Measurements from ENCODE around the gene ETNK1.
"Not testable (repeated sequence)": the region's sequence is repeated elsewhere in the genome, so short reads cannot be mapped to it uniquely, and the experiment has no call there.

ETNK1 gene

DNA sequence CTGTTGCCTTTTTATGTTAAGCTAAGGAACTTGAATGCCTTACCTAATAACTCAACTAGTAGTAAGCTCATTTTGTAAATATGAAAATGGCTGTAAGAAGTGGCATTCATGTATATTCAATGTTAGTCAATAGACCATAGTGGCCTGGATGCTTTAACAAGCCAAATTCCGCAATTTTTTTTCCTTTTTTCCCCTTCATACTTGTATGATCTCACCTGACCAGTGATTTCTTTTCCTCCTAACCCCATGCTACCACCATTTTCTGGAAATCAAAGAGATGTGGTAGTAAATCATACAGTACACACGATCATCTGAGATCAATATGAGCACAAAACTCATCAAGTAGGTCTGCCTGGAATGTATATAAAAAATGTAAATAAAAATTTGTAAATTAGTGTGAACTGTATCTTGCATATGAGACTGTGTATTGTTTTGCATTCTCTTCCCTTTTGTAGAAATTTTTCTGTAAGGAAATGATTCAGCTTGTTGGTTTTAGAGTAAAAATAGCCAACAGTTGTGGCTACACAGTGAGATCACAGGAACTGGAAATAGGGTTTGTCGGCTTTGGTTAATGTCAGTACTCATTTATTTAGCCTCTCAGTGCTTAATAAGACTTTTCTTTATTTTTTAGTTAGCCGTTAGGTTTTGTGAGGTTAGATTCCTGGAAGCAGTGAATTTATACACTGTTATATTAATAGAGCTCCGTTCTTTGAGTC lies 62.5 kb downstream of the ETNK1 start:
- no peaks in the 10 kb centered on the region for H3K79me1 ChIP-seq (replicated peaks; ENCODE audit: low read length, poor library complexity, severe bottlenecking)
- 80% methylated on average over 1 of the region's 5 CpGs for WGBS
- peaks cover 4% of the 10 kb centered on the region for H3K9me3 ChIP-seq (ENCODE audit: control insufficient read depth, low read length)
- H2BK15ac ChIP-seq (ENCODE audit: low read depth, poor library complexity, severe bottlenecking), result no peak overlapping the region
- no peak overlapping the region for H2BK12ac ChIP-seq (ENCODE audit: low read length in 2 of 2)
- H4K8ac ChIP-seq (ENCODE audit: low read length), result no peak overlapping the region
- peaks cover 0 to 20% of the 10 kb centered on the region in 2 experiments for H3K36me3 ChIP-seq (ENCODE audit: control insufficient read depth in 1 of 2, insufficient read depth in 2 of 2, low read depth in 1 of 2, low read length in 2 of 2)
- no peak overlapping the region for H3K14ac ChIP-seq (ENCODE audit: low read length in 2 of 2)
- H3K4me3 ChIP-seq (ENCODE audit: insufficient read depth in 1 of 2, low read depth in 1 of 2, low read length in 2 of 2), result no peak overlapping the region
- H2AFZ ChIP-seq (ENCODE audit: low read depth, low read length), result no peak overlapping the region
- H3K4ac ChIP-seq (ENCODE audit: low read depth in 1 of 2, low read length in 2 of 2), result no peak overlapping the region
- no peak overlapping the region for H3K4me2 ChIP-seq (ENCODE audit: low read length, poor library complexity, severe bottlenecking)
- H2AK5ac ChIP-seq (ENCODE audit: low read length, severe bottlenecking), result no peak overlapping the region
- no peaks in the 10 kb centered on the region for H3K27me3 ChIP-seq (ENCODE audit: control insufficient read depth in 1 of 2, insufficient read depth in 1 of 2, low read length in 2 of 2)
- H4K91ac ChIP-seq (ENCODE audit: low read length), result no peak overlapping the region
- peak overlapping the region; percentile 49 for H3K27ac ChIP-seq (ENCODE audit: low read length, poor library complexity, severe bottlenecking)
- no peak overlapping the region for H3K18ac ChIP-seq (ENCODE audit: low read depth in 1 of 2, low read length in 2 of 2)
- no peak overlapping the region for H2BK5ac ChIP-seq (ENCODE audit: low read depth, low read length, poor library complexity, severe bottlenecking)
- DNase-seq, result peak; percentile 74
- no peaks in the 10 kb centered on the region for H3K4me1 ChIP-seq (ENCODE audit: control insufficient read depth, insufficient read depth, low read depth, low read length)
- H3K23ac ChIP-seq (ENCODE audit: low read length in 2 of 2), result no peak overlapping the region
- H2BK120ac ChIP-seq (ENCODE audit: low read depth, low read length), result no peak overlapping the region
- H3K9ac ChIP-seq (ENCODE audit: low read length), result peak overlapping the region; percentile 38

DNA sequence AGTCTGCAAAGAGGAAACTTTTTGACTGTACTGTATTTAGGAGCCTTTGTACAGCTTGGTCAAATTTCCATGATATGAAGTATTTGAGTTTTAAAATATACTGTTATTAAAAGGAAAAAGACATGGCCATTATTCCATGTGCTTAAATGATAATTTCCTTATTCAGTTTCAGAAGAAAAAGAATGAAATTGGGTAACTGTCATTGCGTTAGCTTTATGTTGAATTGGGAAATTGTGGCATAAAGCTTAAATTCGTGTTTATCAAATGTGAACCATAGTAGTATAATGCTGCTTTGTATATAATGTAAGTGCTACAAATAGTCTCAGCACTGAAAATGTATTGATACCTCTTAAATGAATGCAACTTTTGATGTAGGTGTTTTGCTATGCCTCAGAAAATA lies 64.9 kb downstream of the ETNK1 start:
- Histone ChIP-seq H2AK5ac (ENCODE audit: low read length, severe bottlenecking) (no peak overlapping the region), H2BK120ac (ENCODE audit: low read depth, low read length) (no peak overlapping the region), H4K8ac (ENCODE audit: low read length) (no peak overlapping the region), H3K23ac (ENCODE audit: low read length in 2 of 2) (no peak overlapping the region), H3K4ac (ENCODE audit: low read depth in 1 of 2, low read length in 2 of 2) (no peak overlapping the region), H3K18ac (ENCODE audit: low read depth in 1 of 2, low read length in 2 of 2) (no peak overlapping the region), H3K79me1 (replicated peaks; ENCODE audit: low read length, poor library complexity, severe bottlenecking) (peaks cover 2% of the 10 kb centered on the region), H2BK12ac (ENCODE audit: low read length in 2 of 2) (no peak overlapping the region), H2BK5ac (ENCODE audit: low read depth, low read length, poor library complexity, severe bottlenecking) (no peak overlapping the region), H2AFZ (ENCODE audit: low read depth, low read length) (no peak overlapping the region), H3K27ac (ENCODE audit: low read length, poor library complexity, severe bottlenecking) (no peak overlapping the region), H4K91ac (ENCODE audit: low read length) (no peak overlapping the region), H3K9me3 (ENCODE audit: control insufficient read depth, low read length) (peaks cover 4% of the 10 kb centered on the region), H3K27me3 (ENCODE audit: control insufficient read depth in 1 of 2, insufficient read depth in 1 of 2, low read length in 2 of 2) (no peaks in the 10 kb centered on the region), H2BK15ac (ENCODE audit: low read depth, poor library complexity, severe bottlenecking) (no peak overlapping the region), H3K4me2 (ENCODE audit: low read length, poor library complexity, severe bottlenecking) (no peak overlapping the region), H3K9ac (ENCODE audit: low read length) (no peak overlapping the region), H3K14ac (ENCODE audit: low read length in 2 of 2) (no peak overlapping the region), H3K36me3 (ENCODE audit: control insufficient read depth in 1 of 2, insufficient read depth in 2 of 2, low read depth in 1 of 2, low read length in 2 of 2) (peaks cover 7 to 20% of the 10 kb centered on the region in 2 experiments), H3K4me3 (ENCODE audit: insufficient read depth in 1 of 2, low read depth in 1 of 2, low read length in 2 of 2) (no peak overlapping the region), H3K4me1 (ENCODE audit: control insufficient read depth, insufficient read depth, low read depth, low read length) (no peaks in the 10 kb centered on the region)
- DNase-seq, result no peak
- WGBS, result 100% methylated on average over 1 of the region's 2 CpGs

DNA sequence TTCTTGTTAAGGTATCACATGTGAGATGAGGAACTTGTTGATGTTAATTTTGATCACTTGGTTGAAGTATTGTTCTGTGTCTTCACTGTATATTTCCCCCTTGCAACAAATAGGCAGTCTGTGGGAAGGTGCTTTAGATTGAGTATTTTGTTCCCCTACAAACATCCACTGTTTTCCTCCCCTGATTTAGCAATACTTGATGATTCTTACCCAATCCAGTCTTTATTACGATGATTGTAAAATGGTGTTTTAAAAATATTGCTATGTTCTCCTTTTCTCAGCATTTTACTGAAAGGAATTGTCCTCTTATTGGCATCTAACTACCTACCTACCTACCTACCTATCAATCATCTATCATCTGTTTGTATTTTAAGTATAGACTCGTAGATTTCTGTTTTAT lies 66.3 kb downstream of the ETNK1 start:
- H3K4me2 ChIP-seq (ENCODE audit: low read length, poor library complexity, severe bottlenecking), result no peak overlapping the region
- no peak overlapping the region for H4K91ac ChIP-seq (ENCODE audit: low read length)
- no peak overlapping the region for H3K4me3 ChIP-seq (ENCODE audit: insufficient read depth in 1 of 2, low read depth in 1 of 2, low read length in 2 of 2)
- no peak overlapping the region for H3K14ac ChIP-seq (ENCODE audit: low read length in 2 of 2)
- no peaks in the 10 kb centered on the region for H3K4me1 ChIP-seq (ENCODE audit: control insufficient read depth, insufficient read depth, low read depth, low read length)
- no peak overlapping the region for H3K23ac ChIP-seq (ENCODE audit: low read length in 2 of 2)
- no peak overlapping the region for H3K27ac ChIP-seq (ENCODE audit: low read length, poor library complexity, severe bottlenecking)
- H3K4ac ChIP-seq (ENCODE audit: low read depth in 1 of 2, low read length in 2 of 2), result no peak overlapping the region
- H3K9me3 ChIP-seq (ENCODE audit: control insufficient read depth, low read length), result peaks cover 4% of the 10 kb centered on the region
- no peak overlapping the region for H3K18ac ChIP-seq (ENCODE audit: low read depth in 1 of 2, low read length in 2 of 2)
- H2BK120ac ChIP-seq (ENCODE audit: low read depth, low read length), result no peak overlapping the region
- H2BK15ac ChIP-seq (ENCODE audit: low read depth, poor library complexity, severe bottlenecking), result no peak overlapping the region
- H4K8ac ChIP-seq (ENCODE audit: low read length), result no peak overlapping the region
- no peak overlapping the region for H2AK5ac ChIP-seq (ENCODE audit: low read length, severe bottlenecking)
- no peaks in the 10 kb centered on the region for H3K27me3 ChIP-seq (ENCODE audit: control insufficient read depth in 1 of 2, insufficient read depth in 1 of 2, low read length in 2 of 2)
- peaks cover 2% of the 10 kb centered on the region for H3K79me1 ChIP-seq (replicated peaks; ENCODE audit: low read length, poor library complexity, severe bottlenecking)
- no peak for DNase-seq
- H2BK5ac ChIP-seq (ENCODE audit: low read depth, low read length, poor library complexity, severe bottlenecking), result no peak overlapping the region
- H3K36me3 ChIP-seq (ENCODE audit: control insufficient read depth in 1 of 2, insufficient read depth in 2 of 2, low read depth in 1 of 2, low read length in 2 of 2), result peaks cover 7 to 13% of the 10 kb centered on the region in 2 experiments
- no peak overlapping the region for H2AFZ ChIP-seq (ENCODE audit: low read depth, low read length)
- H2BK12ac ChIP-seq (ENCODE audit: low read length in 2 of 2), result no peak overlapping the region
- no peak overlapping the region for H3K9ac ChIP-seq (ENCODE audit: low read length)
- no CpG with 5 or more reads among the region's 2 CpGs for WGBS

DNA sequence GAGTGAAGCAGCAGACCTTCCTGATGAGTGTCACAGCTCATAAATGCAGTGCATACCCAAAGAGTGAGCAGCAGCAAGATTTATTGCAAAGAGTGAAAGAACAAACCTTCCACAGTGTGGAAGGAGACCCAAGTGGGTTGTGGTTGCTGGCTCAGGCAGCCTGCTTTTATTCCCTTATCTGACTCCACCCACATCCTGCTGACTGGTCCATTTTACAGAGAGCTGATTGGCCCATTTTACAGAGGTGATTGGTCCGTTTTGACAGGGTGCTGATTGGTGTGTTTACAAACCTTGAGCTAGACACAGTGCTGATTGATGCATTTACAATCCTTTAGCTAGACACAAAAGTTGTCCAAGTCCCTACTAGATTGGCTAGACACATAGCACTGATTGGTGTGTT lies 67.5 kb downstream of the ETNK1 start:
- H2AFZ ChIP-seq (ENCODE audit: low read depth, low read length); DNase-seq; H4K8ac ChIP-seq (ENCODE audit: low read length); H3K27me3 ChIP-seq (ENCODE audit: control insufficient read depth in 1 of 2, insufficient read depth in 1 of 2, low read length in 2 of 2); H3K27ac ChIP-seq (ENCODE audit: low read length, poor library complexity, severe bottlenecking); H3K4me3 ChIP-seq (ENCODE audit: insufficient read depth in 1 of 2, low read depth in 1 of 2, low read length in 2 of 2); H2BK12ac ChIP-seq (ENCODE audit: low read length in 2 of 2); H3K4me1 ChIP-seq (ENCODE audit: control insufficient read depth, insufficient read depth, low read depth, low read length); H2BK120ac ChIP-seq (ENCODE audit: low read depth, low read length); H2BK5ac ChIP-seq (ENCODE audit: low read depth, low read length, poor library complexity, severe bottlenecking); H3K14ac ChIP-seq (ENCODE audit: low read length in 2 of 2); H3K18ac ChIP-seq (ENCODE audit: low read depth in 1 of 2, low read length in 2 of 2); H3K79me1 ChIP-seq (replicated peaks; ENCODE audit: low read length, poor library complexity, severe bottlenecking); H4K91ac ChIP-seq (ENCODE audit: low read length); H3K4ac ChIP-seq (ENCODE audit: low read depth in 1 of 2, low read length in 2 of 2); H3K9ac ChIP-seq (ENCODE audit: low read length); H2AK5ac ChIP-seq (ENCODE audit: low read length, severe bottlenecking); H3K4me2 ChIP-seq (ENCODE audit: low read length, poor library complexity, severe bottlenecking); H2BK15ac ChIP-seq (ENCODE audit: low read depth, poor library complexity, severe bottlenecking); H3K9me3 ChIP-seq (ENCODE audit: control insufficient read depth, low read length); H3K23ac ChIP-seq (ENCODE audit: low read length in 2 of 2): not testable (repeated sequence)
- no CpG with 5 or more reads among the region's 1 CpG for WGBS
- peaks cover 7 to 13% of the 10 kb centered on the region in 2 experiments for H3K36me3 ChIP-seq (ENCODE audit: control insufficient read depth in 1 of 2, insufficient read depth in 2 of 2, low read depth in 1 of 2, low read length in 2 of 2)

Measured in mesenchymal stem cell (in vitro differentiated cells and primary cell).